DOHH2 (cell line): Measurements from ENCODE around the gene LRRC59.

Experiments used
- CTCF ChIP-seq: fragments of 200-600 bp; sonication (generic); IDR thresholded peaks from one replicate; pipeline ENCODE4 v1.5.1; 2014; ENCODE audit warnings: antibody characterized with exemption, mild to moderate bottlenecking, low read depth, low read length; ENCODE audit not compliant: poor library complexity, severe bottlenecking
- EZH2phosphoT487 ChIP-seq: fragments of 200-600 bp; sonication (generic); IDR thresholded peaks from 2 replicates; pipeline ENCODE4 v1.6.1; 2017; ENCODE audit warnings: borderline replicate concordance, mild to moderate bottlenecking, antibody characterized with exemption, low read length, moderate library complexity, mixed read lengths

GRCh38 chr17:50396261-50397110, 837 bp downstream of the LRRC59 start:
- TF ChIP-seq CTCF (no peak), EZH2phosphoT487 (no peak)
